GM23338 (cell line): ENCODE measurements around the gene KIF5A.

Experiments
- CREB1 ChIP-seq: fragments of 250-450 bp; sonication (Bioruptor Pico); IDR thresholded peaks from 2 replicates; pipeline ENCODE4 v1.5.0; 2020; ENCODE audit warnings: low read depth, mild to moderate bottlenecking, moderate library complexity
- CTCF ChIP-seq, 2 experiments: fragments of 200-600 bp in 1 of 2; sonication (generic) in 1 of 2; conservative IDR thresholded peaks; 2 replicates each; pipeline versions ENCODE4 v1.5.1 to v1.6.1; 2016 to 2017; ENCODE audit warnings: antibody characterized with exemption in 2 of 2, low read depth in 2 of 2, mild to moderate bottlenecking in 2 of 2, moderate library complexity in 1 of 2
- EZH2 ChIP-seq: fragments of 200-600 bp; sonication (generic); IDR thresholded peaks from one replicate; pipeline ENCODE4 v1.8.0; 2017; ENCODE audit warnings: antibody characterized with exemption, mild to moderate bottlenecking, low read depth; ENCODE audit not compliant: unreplicated experiment
- EZH2phosphoT487 ChIP-seq: fragments of 200-600 bp; sonication (generic); IDR thresholded peaks from one replicate; pipeline ENCODE4 v1.8.1; 2018; ENCODE audit warnings: antibody characterized with exemption; ENCODE audit not compliant: unreplicated experiment
- NANOG ChIP-seq: IDR thresholded peaks from 2 replicates; pipeline ENCODE4 v1.6.1; 2016; ENCODE audit warnings: antibody characterized with exemption, borderline replicate concordance
- POLR2AphosphoS5 ChIP-seq: IDR thresholded peaks from 2 replicates; pipeline ENCODE4 v1.6.1; 2016; ENCODE audit warnings: antibody characterized with exemption, low read depth
- REST ChIP-seq: IDR thresholded peaks from one replicate; pipeline ENCODE4 v1.6.1; 2018; ENCODE audit warnings: antibody characterized with exemption; ENCODE audit not compliant: unreplicated experiment
- STAT1 ChIP-seq: IDR thresholded peaks from one replicate; pipeline ENCODE4 v1.6.1; 2016; ENCODE audit warnings: antibody characterized with exemption; ENCODE audit not compliant: unreplicated experiment
- ZNF114 ChIP-seq: fragments of 250-450 bp; sonication (Bioruptor Pico); IDR thresholded peaks from 2 replicates; pipeline ENCODE4 v1.5.0; 2020; ENCODE audit warnings: mild to moderate bottlenecking, moderate library complexity
- ZNF331 ChIP-seq: fragments of 250-450 bp; sonication (Bioruptor Pico); IDR thresholded peaks from 2 replicates; pipeline ENCODE4 v1.5.0; 2020; ENCODE audit warnings: low read depth, mild to moderate bottlenecking, moderate library complexity
- ZNF462 ChIP-seq: fragments of 250-450 bp; sonication (Bioruptor Pico); IDR thresholded peaks from 2 replicates; pipeline ENCODE4 v1.5.0; 2020; ENCODE audit warnings: mild to moderate bottlenecking, moderate library complexity

- TF ChIP-seq EZH2, result no peak
- TF ChIP-seq EZH2phosphoT487, result no peak
- no peak for TF ChIP-seq CTCF (conservative IDR thresholded peaks at IDR 0.05; ENCODE audit: low read depth in 2 of 2)
- no peak for TF ChIP-seq ZNF114 (CRISPR knock-in tag)
- no peak for TF ChIP-seq CREB1 (CRISPR knock-in tag)
- TF ChIP-seq NANOG, result no peak
- no peak for TF ChIP-seq REST
- TF ChIP-seq STAT1, result no peak
- no peak for TF ChIP-seq POLR2AphosphoS5
- no peak for TF ChIP-seq ZNF462 (CRISPR knock-in tag)
- TF ChIP-seq ZNF331, result no peak
Observed at GRCh38 chr12:57524814-57525614, 24.8 kb upstream of the KIF5A start.
